ENCODE measurements around the gene RHBG. TPM values are rescaled to one million over a fixed set of nuclear protein-coding genes. Genes with fewer than 3 reads are reported as not detected.

Gene RHBG
- total and polyA plus RNA-seq, 7 donors: not detected

DNA sequence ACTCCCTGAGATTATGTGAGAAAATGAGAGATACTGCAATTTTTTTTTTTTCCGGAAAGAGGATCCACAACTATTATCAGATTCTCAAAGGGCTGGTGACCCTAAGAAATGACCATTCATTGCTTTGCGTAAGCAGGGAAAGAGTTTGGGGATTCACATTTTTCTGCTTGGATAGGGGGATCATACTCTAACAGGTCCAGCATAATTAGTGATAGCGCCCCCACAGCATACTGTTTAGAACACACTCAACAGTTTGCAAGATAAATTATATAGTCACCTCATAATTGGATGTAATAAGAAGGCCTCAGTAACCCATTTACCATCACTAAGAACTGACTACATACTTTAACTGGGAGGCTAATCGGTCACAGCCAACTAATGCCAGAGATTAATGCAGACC lies 32.8 kb upstream of the RHBG start:
- Histone ChIP-seq H3K36me3 (ENCODE audit: insufficient read depth in 1 of 2, low read depth in 1 of 2) (peaks cover 2 to 53% of the 10 kb centered on the region in 2 donors), H3K4me1 (peaks cover 19% of the 10 kb centered on the region), H3K27ac (no peak overlapping the region), H3K4me3 (peak overlapping the region; percentile 97), H3K27me3 (ENCODE audit: insufficient read depth in 3 of 3, low read length in 2 of 3) (no peaks in the 10 kb centered on the region), H3K9me3 (no peaks in the 10 kb centered on the region)
- intact Hi-C loops (cut with DNase I): no loop called here
- DNase-seq: no peak
- TF ChIP-seq, protein P1, sequence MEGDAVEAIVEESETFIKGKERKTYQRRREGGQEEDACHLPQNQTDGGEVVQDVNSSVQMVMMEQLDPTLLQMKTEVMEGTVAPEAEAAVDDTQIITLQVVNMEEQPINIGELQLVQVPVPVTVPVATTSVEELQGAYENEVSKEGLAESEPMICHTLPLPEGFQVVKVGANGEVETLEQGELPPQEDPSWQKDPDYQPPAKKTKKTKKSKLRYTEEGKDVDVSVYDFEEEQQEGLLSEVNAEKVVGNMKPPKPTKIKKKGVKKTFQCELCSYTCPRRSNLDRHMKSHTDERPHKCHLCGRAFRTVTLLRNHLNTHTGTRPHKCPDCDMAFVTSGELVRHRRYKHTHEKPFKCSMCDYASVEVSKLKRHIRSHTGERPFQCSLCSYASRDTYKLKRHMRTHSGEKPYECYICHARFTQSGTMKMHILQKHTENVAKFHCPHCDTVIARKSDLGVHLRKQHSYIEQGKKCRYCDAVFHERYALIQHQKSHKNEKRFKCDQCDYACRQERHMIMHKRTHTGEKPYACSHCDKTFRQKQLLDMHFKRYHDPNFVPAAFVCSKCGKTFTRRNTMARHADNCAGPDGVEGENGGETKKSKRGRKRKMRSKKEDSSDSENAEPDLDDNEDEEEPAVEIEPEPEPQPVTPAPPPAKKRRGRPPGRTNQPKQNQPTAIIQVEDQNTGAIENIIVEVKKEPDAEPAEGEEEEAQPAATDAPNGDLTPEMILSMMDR (IDR thresholded peaks at IDR 0.05): no peak
- 81 to 88% (median 82%) methylated on average over 4 of the region's 4 CpGs for WGBS, 3 donors
- no peak for ATAC-seq

DNA sequence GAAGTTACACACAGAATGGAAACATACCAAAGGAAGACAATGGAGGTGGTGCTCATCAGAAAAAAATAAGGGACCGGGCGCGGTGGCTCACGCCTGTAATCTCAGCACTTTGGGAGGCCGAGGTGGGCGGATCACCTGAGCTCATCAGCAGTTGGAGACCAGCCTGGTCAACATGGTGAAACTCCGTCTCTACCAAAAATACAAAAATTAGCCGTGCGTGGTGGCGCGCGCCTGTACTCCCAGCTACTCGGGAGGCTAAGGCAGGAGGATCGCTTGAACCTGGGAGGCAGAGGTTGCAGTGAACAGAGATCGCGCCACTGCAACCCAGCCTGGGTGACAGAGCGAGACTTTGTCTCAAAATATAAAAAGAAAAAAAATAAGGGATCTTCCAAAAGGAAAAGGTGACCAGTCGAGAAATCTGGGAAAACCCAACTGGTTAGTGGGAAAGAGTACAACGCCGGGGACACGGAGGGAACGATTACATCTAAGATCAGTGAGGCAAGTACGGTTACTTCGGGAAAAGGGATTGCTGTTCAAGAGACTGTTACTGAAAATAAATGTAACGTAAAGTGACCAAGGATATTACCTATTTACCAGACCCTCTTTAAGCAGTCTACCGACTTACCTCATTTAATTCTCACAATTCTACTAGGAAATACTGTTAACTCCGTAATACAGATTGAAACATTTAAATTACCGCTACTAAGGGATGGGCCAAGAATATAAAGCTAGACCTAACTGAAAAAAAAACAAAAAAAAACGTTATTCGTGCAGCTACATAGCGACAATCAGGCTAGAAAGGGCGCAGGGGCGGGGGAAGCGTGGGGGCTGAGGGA lies 31.7 kb upstream of the RHBG start:
- H3K36me3 ChIP-seq (ENCODE audit: insufficient read depth in 1 of 2, low read depth in 1 of 2): peaks cover 2 to 43% of the 10 kb centered on the region in 2 donors
- intact Hi-C loops (cut with DNase I): no loop called here
- peak overlapping the region; percentile 92 for H3K27ac ChIP-seq
- H3K4me3 ChIP-seq: peak overlapping the region; percentile 97
- ATAC-seq (peak in 1 of 4 donors; percentile 0), DNase-seq (no peak)
- H3K4me1 ChIP-seq: peaks cover 19% of the 10 kb centered on the region
- WGBS, 3 donors: 33 to 34% (median 33%) methylated on average over 34 of the region's 34 CpGs
- no peaks in the 10 kb centered on the region for H3K9me3 ChIP-seq
- TF ChIP-seq, protein P1 (IDR thresholded peaks at IDR 0.05): no peak
- H3K27me3 ChIP-seq (ENCODE audit: insufficient read depth in 3 of 3, low read length in 2 of 3): no peaks in the 10 kb centered on the region

DNA sequence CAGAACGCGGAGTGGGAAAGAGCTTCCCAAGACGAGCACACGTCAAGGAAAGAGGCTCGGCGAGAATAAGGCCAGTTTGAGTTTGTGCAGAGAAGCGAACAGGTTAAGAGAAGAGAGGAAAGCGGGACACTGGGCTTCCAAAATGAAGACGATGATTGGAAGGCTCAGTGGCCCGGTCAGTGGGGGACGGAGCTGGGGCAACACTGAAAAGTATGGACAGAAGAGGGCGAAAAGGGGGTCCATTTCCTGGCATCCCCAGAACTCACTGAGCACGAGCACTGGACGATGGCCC lies 31.2 kb upstream of the RHBG start:
- TF ChIP-seq, protein P1 (IDR thresholded peaks at IDR 0.05): no peak
- Histone ChIP-seq H3K36me3 (ENCODE audit: insufficient read depth in 1 of 2, low read depth in 1 of 2) (peaks cover 2 to 37% of the 10 kb centered on the region in 2 donors), H3K27me3 (ENCODE audit: insufficient read depth in 3 of 3, low read length in 2 of 3) (no peaks in the 10 kb centered on the region), H3K27ac (peak overlapping the region; percentile 92), H3K9me3 (no peaks in the 10 kb centered on the region), H3K4me1 (peaks cover 19% of the 10 kb centered on the region), H3K4me3 (peak overlapping the region; percentile 97)
- WGBS, 3 donors: 0 to 1% (median 0%) methylated on average over 13 to 14 of the region's 14 CpGs
- peak in 1 of 2 donors; percentile 19 for DNase-seq
- intact Hi-C loops (cut with DNase I): no loop called here
- peak; percentile 39 to 53 (median 40) for ATAC-seq

DNA sequence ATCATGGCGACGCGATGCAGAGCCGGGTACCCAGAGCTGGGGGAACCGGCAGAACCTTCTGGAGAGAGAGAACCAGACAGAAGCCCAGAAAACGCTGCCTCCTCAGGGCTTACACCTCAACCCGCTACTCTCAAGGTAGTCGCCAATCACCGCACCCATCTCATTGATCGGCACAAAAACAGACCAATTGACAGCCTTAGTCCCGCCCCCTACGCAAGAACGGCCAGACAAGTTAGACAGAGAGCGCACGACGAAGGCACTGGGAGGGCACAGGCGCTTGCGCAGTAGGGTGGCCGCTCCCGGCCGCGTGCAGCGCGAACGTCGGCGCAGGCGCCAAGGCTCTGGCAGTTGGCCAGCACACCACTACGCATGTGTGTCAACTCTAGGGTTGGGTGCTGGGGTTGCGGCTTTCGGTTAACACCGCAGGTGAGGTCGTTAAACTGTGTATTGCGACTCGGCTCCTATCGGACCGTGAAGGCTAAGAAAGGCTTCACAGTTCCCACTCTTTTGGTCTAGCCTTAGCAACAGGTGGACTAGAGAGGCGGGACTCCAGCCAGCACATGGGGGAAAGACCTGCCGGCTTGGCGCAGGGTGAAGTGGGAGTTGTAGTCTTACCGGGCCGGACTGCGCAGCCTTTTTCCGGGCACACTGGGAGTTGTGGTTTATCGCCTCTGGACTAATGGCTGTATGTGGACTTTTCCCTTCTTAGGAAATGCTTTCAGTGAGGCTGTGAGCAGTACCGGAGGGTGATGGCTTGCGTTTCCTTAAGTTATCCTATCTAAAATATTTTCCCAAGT lies 30.6 kb upstream of the RHBG start, which contains the start of the genes CCT3 and TSACC:
CCT3 (minus strand) TSS at position 113 of the 797 bp plus-strand sequence; CDS start at position 5, 108 bp downstream.
TSACC (plus strand) TSS at position 347 of the 797 bp plus-strand sequence. CDS start 1,232 bp downstream, outside the sequence.
- intact Hi-C loops (cut with DNase I): no loop called here
- peak within 1 kb of the TSS; percentile 97 for H3K4me3 ChIP-seq
- peaks cover 19% of the 10 kb centered on the region for H3K4me1 ChIP-seq
- DNase-seq (peak; percentile 99 to 100), ATAC-seq (peak; percentile 96 to 98 (median 97))
- no peaks in the 10 kb centered on the region for H3K27me3 ChIP-seq (ENCODE audit: insufficient read depth in 3 of 3, low read length in 2 of 3)
- WGBS, 3 donors: 0 to 1% (median 0%) methylated on average over 47 of the region's 47 CpGs
- TF ChIP-seq, protein P1 (IDR thresholded peaks at IDR 0.05): no peak
- H3K9me3 ChIP-seq: no peaks in the 10 kb centered on the region
- peak within 1 kb of the TSS; percentile 92 for H3K27ac ChIP-seq
- H3K36me3 ChIP-seq (ENCODE audit: insufficient read depth in 1 of 2, low read depth in 1 of 2): peaks cover 2 to 32% of the 10 kb centered on the region in 2 donors

Data from psoas muscle (tissue), 8 donors.